ENCODE measurements around the gene TAGAP.
"Not testable (repeated sequence)": the region's sequence is repeated elsewhere in the genome, so short reads cannot be mapped to it uniquely, and the experiment has no call there.

TAGAP gene

DNA sequence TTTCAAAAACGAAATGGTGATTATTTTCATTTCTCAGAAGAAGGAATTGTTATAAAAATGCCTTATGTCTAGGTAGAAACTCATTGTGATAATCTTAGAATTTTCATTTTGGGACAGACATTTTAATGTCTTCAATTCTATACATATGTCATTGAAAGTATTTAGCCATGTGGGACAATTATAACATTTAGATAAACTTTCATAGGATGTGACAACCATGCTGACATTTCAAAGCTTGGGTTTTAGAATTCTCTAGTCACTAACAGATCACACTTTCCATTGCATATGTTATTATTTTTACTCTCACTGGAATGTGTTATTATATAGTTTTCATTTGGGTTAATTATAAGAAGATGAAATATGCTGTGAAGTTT is 4.9 kb downstream of the TAGAP start:
- Histone ChIP-seq H3K4me3 (ENCODE audit: insufficient read depth in 1 of 2, low read depth in 1 of 2, low read length in 2 of 2) (no peak overlapping the region), H3K23ac (ENCODE audit: low read length in 2 of 2) (no peak overlapping the region), H3K27ac (ENCODE audit: low read length, poor library complexity, severe bottlenecking) (no peak overlapping the region), H3K9ac (ENCODE audit: low read length) (no peak overlapping the region), H2BK5ac (ENCODE audit: low read depth, low read length, poor library complexity, severe bottlenecking) (no peak overlapping the region), H2BK15ac (ENCODE audit: low read depth, poor library complexity, severe bottlenecking) (no peak overlapping the region), H3K79me1 (replicated peaks; ENCODE audit: low read length, poor library complexity, severe bottlenecking) (no peaks in the 10 kb centered on the region), H4K91ac (ENCODE audit: low read length) (no peak overlapping the region), H2BK120ac (ENCODE audit: low read depth, low read length) (no peak overlapping the region), H3K9me3 (ENCODE audit: control insufficient read depth, low read length) (no peaks in the 10 kb centered on the region), H3K4me2 (ENCODE audit: low read length, poor library complexity, severe bottlenecking) (no peak overlapping the region), H2AFZ (ENCODE audit: low read depth, low read length) (no peak overlapping the region), H3K18ac (ENCODE audit: low read depth in 1 of 2, low read length in 2 of 2) (no peak overlapping the region), H3K4ac (ENCODE audit: low read depth in 1 of 2, low read length in 2 of 2) (no peak overlapping the region), H2AK5ac (ENCODE audit: low read length, severe bottlenecking) (no peak overlapping the region), H3K27me3 (ENCODE audit: control insufficient read depth in 1 of 2, insufficient read depth in 1 of 2, low read length in 2 of 2) (peaks cover 9 to 21% of the 10 kb centered on the region in 2 experiments), H3K14ac (ENCODE audit: low read length in 2 of 2) (no peak overlapping the region), H4K8ac (ENCODE audit: low read length) (no peak overlapping the region), H2BK12ac (ENCODE audit: low read length in 2 of 2) (no peak overlapping the region), H3K4me1 (ENCODE audit: control insufficient read depth, insufficient read depth, low read depth, low read length) (no peaks in the 10 kb centered on the region), H3K36me3 (ENCODE audit: control insufficient read depth in 1 of 2, insufficient read depth in 2 of 2, low read depth in 1 of 2, low read length in 2 of 2) (no peaks in the 10 kb centered on the region)
- no peak for DNase-seq
- 100% methylated on average over 1 of the region's 1 CpG for WGBS

DNA sequence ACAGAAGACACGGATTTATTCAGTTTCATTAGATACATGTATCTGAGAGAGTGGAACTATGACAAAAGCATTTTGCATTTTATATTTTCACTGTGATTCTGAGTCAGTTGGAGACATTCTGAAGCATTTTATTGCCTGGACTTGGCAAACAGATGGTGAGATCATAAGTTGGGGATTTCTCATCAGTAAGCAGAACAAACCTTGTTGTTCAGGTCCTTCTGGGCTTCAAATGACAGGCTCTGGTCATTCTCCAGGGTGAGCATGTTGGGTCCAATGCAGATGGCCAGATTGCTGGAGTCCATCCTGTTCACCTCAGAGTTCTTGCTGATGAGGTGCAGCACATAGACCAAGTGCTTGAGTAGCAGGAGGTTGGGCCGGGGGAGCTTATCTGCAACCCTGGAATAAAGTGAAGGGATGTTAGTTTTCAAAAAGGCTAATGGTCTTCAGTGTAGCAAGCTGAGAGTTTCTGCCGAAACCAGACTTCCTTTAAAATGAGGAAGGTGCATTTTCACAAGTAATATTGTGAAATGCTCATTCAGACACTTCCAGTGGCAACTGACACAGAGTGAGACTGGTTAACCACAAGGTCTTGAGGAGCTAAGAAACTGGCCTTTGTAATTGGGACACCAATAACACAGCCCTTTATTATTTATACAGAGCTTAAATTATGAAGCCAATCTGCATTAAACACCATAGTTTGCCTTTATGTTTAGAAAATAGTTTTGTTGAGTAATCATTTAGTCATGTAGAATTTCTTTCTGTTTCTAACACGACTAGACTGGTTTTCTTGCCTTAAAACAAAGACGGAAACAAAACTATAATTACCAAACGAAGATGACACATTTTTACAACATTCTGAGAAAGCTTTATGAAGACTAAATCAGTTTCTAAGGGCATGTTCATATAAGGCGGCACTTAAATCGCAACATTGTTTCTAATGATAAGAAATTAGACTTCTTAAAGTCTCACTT is 5.6 kb downstream of the TAGAP start:
- Histone ChIP-seq H2BK5ac (ENCODE audit: low read depth, low read length, poor library complexity, severe bottlenecking) (no peak overlapping the region), H4K8ac (ENCODE audit: low read length) (no peak overlapping the region), H3K9me3 (ENCODE audit: control insufficient read depth, low read length) (no peaks in the 10 kb centered on the region), H3K18ac (ENCODE audit: low read depth in 1 of 2, low read length in 2 of 2) (no peak overlapping the region), H3K4me2 (ENCODE audit: low read length, poor library complexity, severe bottlenecking) (no peak overlapping the region), H3K36me3 (ENCODE audit: control insufficient read depth in 1 of 2, insufficient read depth in 2 of 2, low read depth in 1 of 2, low read length in 2 of 2) (no peaks in the 10 kb centered on the region), H2BK12ac (ENCODE audit: low read length in 2 of 2) (no peak overlapping the region), H3K4me3 (ENCODE audit: insufficient read depth in 1 of 2, low read depth in 1 of 2, low read length in 2 of 2) (peak overlapping the region in 1 of 2 experiments; percentile 19), H4K91ac (ENCODE audit: low read length) (no peak overlapping the region), H3K23ac (ENCODE audit: low read length in 2 of 2) (no peak overlapping the region), H2BK15ac (ENCODE audit: low read depth, poor library complexity, severe bottlenecking) (no peak overlapping the region), H3K4me1 (ENCODE audit: control insufficient read depth, insufficient read depth, low read depth, low read length) (no peaks in the 10 kb centered on the region), H3K14ac (ENCODE audit: low read length in 2 of 2) (no peak overlapping the region), H3K27ac (ENCODE audit: low read length, poor library complexity, severe bottlenecking) (no peak overlapping the region), H2AFZ (ENCODE audit: low read depth, low read length) (no peak overlapping the region), H3K27me3 (ENCODE audit: control insufficient read depth in 1 of 2, insufficient read depth in 1 of 2, low read length in 2 of 2) (peaks cover 5 to 14% of the 10 kb centered on the region in 2 experiments), H3K79me1 (replicated peaks; ENCODE audit: low read length, poor library complexity, severe bottlenecking) (no peaks in the 10 kb centered on the region), H3K4ac (ENCODE audit: low read depth in 1 of 2, low read length in 2 of 2) (no peak overlapping the region), H2BK120ac (ENCODE audit: low read depth, low read length) (no peak overlapping the region), H2AK5ac (ENCODE audit: low read length, severe bottlenecking) (no peak overlapping the region), H3K9ac (ENCODE audit: low read length) (peak overlapping the region; percentile 69)
- 76% methylated on average over 6 of the region's 8 CpGs for WGBS
- peak; percentile 54 for DNase-seq

DNA sequence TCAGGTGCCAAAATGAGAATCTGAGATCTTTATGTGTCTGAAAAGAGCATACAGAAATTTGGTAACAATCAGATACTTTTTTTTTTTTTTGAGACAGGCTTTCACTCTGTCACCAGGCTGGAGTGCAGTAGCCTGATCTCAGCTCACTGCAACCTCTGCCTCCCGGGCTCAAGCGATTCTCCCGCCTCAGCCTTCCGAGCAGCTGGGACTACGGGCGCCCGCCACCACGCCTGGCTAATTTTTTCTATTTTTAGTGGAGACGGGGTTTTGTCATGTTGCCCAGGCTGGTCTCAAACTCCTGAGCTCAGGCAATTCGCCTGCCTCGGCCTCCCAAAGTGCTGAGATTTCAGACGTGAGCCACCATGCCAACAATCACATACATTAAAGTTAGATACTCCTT is 6.5 kb downstream of the TAGAP start:
- H2AK5ac ChIP-seq (ENCODE audit: low read length, severe bottlenecking); H3K4me2 ChIP-seq (ENCODE audit: low read length, poor library complexity, severe bottlenecking); H3K23ac ChIP-seq (ENCODE audit: low read length in 2 of 2); H3K9me3 ChIP-seq (ENCODE audit: control insufficient read depth, low read length); H3K14ac ChIP-seq (ENCODE audit: low read length in 2 of 2); DNase-seq; H2BK15ac ChIP-seq (ENCODE audit: low read depth, poor library complexity, severe bottlenecking); H2BK120ac ChIP-seq (ENCODE audit: low read depth, low read length); H3K79me1 ChIP-seq (replicated peaks; ENCODE audit: low read length, poor library complexity, severe bottlenecking); H3K36me3 ChIP-seq (ENCODE audit: control insufficient read depth in 1 of 2, insufficient read depth in 2 of 2, low read depth in 1 of 2, low read length in 2 of 2); H3K4me1 ChIP-seq (ENCODE audit: control insufficient read depth, insufficient read depth, low read depth, low read length); H3K27ac ChIP-seq (ENCODE audit: low read length, poor library complexity, severe bottlenecking); H3K27me3 ChIP-seq (ENCODE audit: control insufficient read depth in 1 of 2, insufficient read depth in 1 of 2, low read length in 2 of 2); H4K8ac ChIP-seq (ENCODE audit: low read length); H2BK5ac ChIP-seq (ENCODE audit: low read depth, low read length, poor library complexity, severe bottlenecking); H4K91ac ChIP-seq (ENCODE audit: low read length); H2AFZ ChIP-seq (ENCODE audit: low read depth, low read length); H3K18ac ChIP-seq (ENCODE audit: low read depth in 1 of 2, low read length in 2 of 2); H2BK12ac ChIP-seq (ENCODE audit: low read length in 2 of 2); H3K4ac ChIP-seq (ENCODE audit: low read depth in 1 of 2, low read length in 2 of 2): not testable (repeated sequence)
- 95% methylated on average over 9 of the region's 12 CpGs for WGBS
- Histone ChIP-seq H3K9ac (ENCODE audit: low read length) (peak overlapping the region; percentile 69), H3K4me3 (ENCODE audit: insufficient read depth in 1 of 2, low read depth in 1 of 2, low read length in 2 of 2) (peak overlapping the region in 1 of 2 experiments; percentile 19)

DNA sequence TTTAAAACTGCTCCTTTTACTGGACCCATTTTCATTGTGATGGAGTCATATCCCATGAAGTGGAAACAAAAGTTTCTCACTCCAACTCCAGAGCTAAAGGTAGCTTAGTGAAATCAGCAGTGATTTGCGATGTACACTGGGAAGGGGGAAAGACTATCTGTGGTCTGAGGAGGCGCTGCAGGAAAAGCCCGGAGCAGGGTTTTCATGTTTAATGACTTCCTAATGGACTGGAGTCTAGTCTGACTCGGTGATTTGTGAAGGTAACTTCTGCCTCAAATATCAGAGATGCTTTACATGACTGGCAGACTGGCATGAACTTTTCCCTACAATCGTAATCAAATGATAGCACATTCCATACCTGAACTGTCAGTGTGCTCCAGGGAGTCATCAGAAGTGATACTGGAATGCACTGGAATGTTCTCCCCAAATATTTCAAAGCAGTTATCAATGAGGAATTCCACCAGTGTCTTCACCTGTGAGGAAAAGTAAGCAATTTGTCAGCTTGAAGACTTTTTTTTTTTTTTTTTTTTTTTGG is 7.0 kb downstream of the TAGAP start:
- H3K79me1 ChIP-seq (replicated peaks; ENCODE audit: low read length, poor library complexity, severe bottlenecking) = no peaks in the 10 kb centered on the region
- DNase-seq = no peak
- H3K14ac ChIP-seq (ENCODE audit: low read length in 2 of 2) = no peak overlapping the region
- no peak overlapping the region for H4K91ac ChIP-seq (ENCODE audit: low read length)
- H3K4ac ChIP-seq (ENCODE audit: low read depth in 1 of 2, low read length in 2 of 2) = no peak overlapping the region
- H2AFZ ChIP-seq (ENCODE audit: low read depth, low read length) = no peak overlapping the region
- H3K4me2 ChIP-seq (ENCODE audit: low read length, poor library complexity, severe bottlenecking) = no peak overlapping the region
- H4K8ac ChIP-seq (ENCODE audit: low read length) = no peak overlapping the region
- peaks cover 0 to 6% of the 10 kb centered on the region in 2 experiments for H3K27me3 ChIP-seq (ENCODE audit: control insufficient read depth in 1 of 2, insufficient read depth in 1 of 2, low read length in 2 of 2)
- no peak overlapping the region for H2BK5ac ChIP-seq (ENCODE audit: low read depth, low read length, poor library complexity, severe bottlenecking)
- peak overlapping the region; percentile 69 for H3K9ac ChIP-seq (ENCODE audit: low read length)
- H3K36me3 ChIP-seq (ENCODE audit: control insufficient read depth in 1 of 2, insufficient read depth in 2 of 2, low read depth in 1 of 2, low read length in 2 of 2) = no peaks in the 10 kb centered on the region
- no peaks in the 10 kb centered on the region for H3K9me3 ChIP-seq (ENCODE audit: control insufficient read depth, low read length)
- 82% methylated on average over 5 of the region's 5 CpGs for WGBS
- no peak overlapping the region for H3K23ac ChIP-seq (ENCODE audit: low read length in 2 of 2)
- no peak overlapping the region for H3K27ac ChIP-seq (ENCODE audit: low read length, poor library complexity, severe bottlenecking)
- no peak overlapping the region for H3K18ac ChIP-seq (ENCODE audit: low read depth in 1 of 2, low read length in 2 of 2)
- no peaks in the 10 kb centered on the region for H3K4me1 ChIP-seq (ENCODE audit: control insufficient read depth, insufficient read depth, low read depth, low read length)
- H2BK120ac ChIP-seq (ENCODE audit: low read depth, low read length) = no peak overlapping the region
- H2BK12ac ChIP-seq (ENCODE audit: low read length in 2 of 2) = no peak overlapping the region
- H3K4me3 ChIP-seq (ENCODE audit: insufficient read depth in 1 of 2, low read depth in 1 of 2, low read length in 2 of 2) = no peak overlapping the region
- no peak overlapping the region for H2AK5ac ChIP-seq (ENCODE audit: low read length, severe bottlenecking)
- H2BK15ac ChIP-seq (ENCODE audit: low read depth, poor library complexity, severe bottlenecking) = no peak overlapping the region

Measured in mesenchymal stem cell (in vitro differentiated cells and primary cell).